HAP-1 (cell line): ENCODE measurements around the gene GMPPB.
A peak's percentile ranks its signal among the peaks of the same experiment; 100 is the strongest.
"Not testable (repeated sequence)": the region's sequence is repeated elsewhere in the genome, so short reads cannot be mapped to it uniquely, and the experiment has no call there.

Source experiments
- DNase-seq, 2 experiments: peaks; one replicate each; pipeline ENCODE4 v3.0.0-alpha.2; 2016 to 2020; ENCODE audit warnings: low spot score in 2 of 2
- H3K27me3 ChIP-seq: fragments of 250-450 bp; sonication (Bioruptor Pico); 2 replicates; pipeline ENCODE4 v1.5.1; 2020; ENCODE audit warnings: low read depth, mild to moderate bottlenecking, moderate library complexity
- H3K36me3 ChIP-seq: fragments of 250-450 bp; sonication (Bioruptor Pico); replicated peaks from 2 replicates; pipeline ENCODE4 v1.5.1; 2020; ENCODE audit warnings: mild to moderate bottlenecking
- H3K4me1 ChIP-seq: fragments of 250-450 bp; sonication (Bioruptor Pico); 2 replicates; pipeline ENCODE4 v1.5.1; 2020; ENCODE audit warnings: mild to moderate bottlenecking
- H3K4me3 ChIP-seq: fragments of 250-450 bp; sonication (Bioruptor Pico); 2 replicates; pipeline ENCODE4 v1.5.1; 2020; ENCODE audit warnings: mild to moderate bottlenecking, moderate library complexity
- H3K9me3 ChIP-seq: fragments of 250-450 bp; sonication (Bioruptor Pico); 2 replicates; pipeline ENCODE4 v1.5.1; 2020; ENCODE audit warnings: mild to moderate bottlenecking, moderate library complexity
- in situ Hi-C: fragments of 300-500 bp; cut with MboI; formaldehyde crosslinking; loops from 3 replicates; pipeline ENCODE4 v1.14.3; 2020; ENCODE audit warnings: low sequenced_read_pairs, inconsistent platforms, mixed read lengths

GMPPB gene

DNA sequence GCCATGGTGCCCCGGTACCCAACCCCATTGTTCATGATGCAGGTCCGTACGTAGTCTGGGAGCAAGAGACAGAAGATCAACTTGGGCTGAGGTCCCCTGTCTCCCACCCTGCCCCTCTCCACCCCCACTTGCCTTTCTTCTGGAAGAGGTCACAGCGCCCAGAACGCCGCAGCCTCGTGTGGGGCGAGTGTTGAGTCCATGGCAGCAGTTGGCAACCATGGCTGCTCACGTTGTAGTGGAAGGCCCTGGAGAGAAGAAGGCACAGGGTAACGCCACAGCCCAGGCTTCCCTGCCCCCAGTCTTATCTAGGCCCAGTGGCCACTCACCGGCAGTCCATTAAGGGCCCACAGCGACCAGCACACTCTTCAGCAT is 36.3 kb downstream of the GMPPB start:
- H3K27me3 ChIP-seq, DNase-seq, in situ Hi-C loops, H3K4me1 ChIP-seq, H3K4me3 ChIP-seq, H3K9me3 ChIP-seq: not testable (repeated sequence)
- H3K36me3 ChIP-seq = peaks cover 15% of the 10 kb centered on the region

DNA sequence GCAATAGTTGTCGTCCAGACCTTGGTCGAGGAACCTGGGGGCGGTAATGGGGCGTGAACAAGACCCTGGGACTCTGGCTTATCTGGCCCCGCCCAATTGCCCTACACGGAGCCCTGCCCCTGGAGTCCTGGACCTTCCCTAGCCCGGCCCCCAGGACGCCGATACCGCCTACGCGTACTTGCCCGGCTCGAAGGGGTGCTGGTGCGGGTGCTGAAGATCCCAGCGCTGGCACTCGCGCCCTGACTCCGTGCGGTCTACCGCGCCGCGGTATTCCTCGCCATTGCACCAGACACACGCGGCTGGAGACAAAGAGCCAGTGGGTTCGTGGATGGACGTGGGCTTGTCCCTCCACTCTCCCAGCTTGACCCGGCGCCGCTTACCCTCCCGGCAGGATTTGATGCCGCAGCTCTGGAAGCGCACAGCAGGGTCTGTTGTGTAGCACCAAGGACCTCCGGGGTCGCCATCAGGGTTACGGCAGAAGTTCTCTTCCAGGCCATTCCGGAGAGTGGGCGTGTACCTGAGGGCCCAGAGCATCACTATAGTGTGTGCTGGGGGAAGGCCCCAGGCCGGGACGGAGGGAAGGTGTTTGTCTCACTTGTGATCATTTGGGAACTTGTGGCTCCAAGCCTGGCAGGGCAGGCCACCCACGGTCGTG is 36.9 kb downstream of the GMPPB start:
- H3K9me3 ChIP-seq, DNase-seq, H3K27me3 ChIP-seq, H3K4me3 ChIP-seq, H3K4me1 ChIP-seq, in situ Hi-C loops: not testable (repeated sequence)
- peaks cover 20% of the 10 kb centered on the region for H3K36me3 ChIP-seq

GRCh38 chr3:49686346-49686745 is 37.4 kb downstream of the GMPPB start:
- DNase-seq, in situ Hi-C loops, H3K9me3 ChIP-seq, H3K4me1 ChIP-seq, H3K27me3 ChIP-seq, H3K4me3 ChIP-seq: not testable (repeated sequence)
- H3K36me3 ChIP-seq = peaks cover 26% of the 10 kb centered on the region

GRCh38 chr3:49685846-49686245 is 37.9 kb downstream of the GMPPB start:
- DNase-seq, H3K4me1 ChIP-seq, H3K27me3 ChIP-seq, H3K9me3 ChIP-seq, H3K4me3 ChIP-seq, in situ Hi-C loops: not testable (repeated sequence)
- peaks cover 31% of the 10 kb centered on the region for H3K36me3 ChIP-seq

GRCh38 chr3:49685103-49685502 is 38.6 kb downstream of the GMPPB start:
- H3K27me3 ChIP-seq, H3K4me3 ChIP-seq, H3K9me3 ChIP-seq, H3K4me1 ChIP-seq, in situ Hi-C loops, DNase-seq: not testable (repeated sequence)
- peaks cover 38% of the 10 kb centered on the region for H3K36me3 ChIP-seq

GRCh38 chr3:49684453-49684852 is 39.3 kb downstream of the GMPPB start:
- H3K9me3 ChIP-seq, DNase-seq, H3K4me1 ChIP-seq, H3K4me3 ChIP-seq, H3K27me3 ChIP-seq, in situ Hi-C loops: not testable (repeated sequence)
- peaks cover 44% of the 10 kb centered on the region for H3K36me3 ChIP-seq

DNA sequence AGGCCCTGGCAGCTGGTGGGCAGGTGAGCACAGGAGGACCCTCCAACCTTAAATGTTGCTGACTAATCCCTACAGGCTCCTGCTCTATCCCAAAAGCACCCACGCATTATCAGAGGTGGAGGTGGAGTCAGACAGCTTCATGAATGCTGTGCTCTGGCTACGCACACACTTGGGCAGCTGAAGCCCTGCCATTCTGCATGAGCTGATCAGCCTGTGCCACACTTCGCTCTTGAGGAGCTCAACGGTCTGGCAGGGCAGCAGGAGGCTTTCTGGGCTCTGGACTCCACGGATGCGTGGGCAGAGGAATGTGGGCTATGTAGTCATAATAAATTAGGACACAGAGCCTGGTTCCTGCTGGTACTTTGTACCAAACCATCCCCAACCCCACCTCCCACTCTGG is 40.6 kb downstream of the GMPPB start:
- Histone ChIP-seq H3K36me3 (peaks cover 57% of the 10 kb centered on the region), H3K4me1 (no peaks in the 10 kb centered on the region), H3K27me3 (no peaks in the 10 kb centered on the region), H3K9me3 (no peaks in the 10 kb centered on the region), H3K4me3 (no peak overlapping the region)
- in situ Hi-C loops = no loop called here
- no peak for DNase-seq

- in situ Hi-C loops = no loop called here
- peaks cover 74% of the 10 kb centered on the region for H3K36me3 ChIP-seq
Measured at GRCh38 chr3:49681543-49681942, 42.2 kb downstream of the GMPPB start.

DNA sequence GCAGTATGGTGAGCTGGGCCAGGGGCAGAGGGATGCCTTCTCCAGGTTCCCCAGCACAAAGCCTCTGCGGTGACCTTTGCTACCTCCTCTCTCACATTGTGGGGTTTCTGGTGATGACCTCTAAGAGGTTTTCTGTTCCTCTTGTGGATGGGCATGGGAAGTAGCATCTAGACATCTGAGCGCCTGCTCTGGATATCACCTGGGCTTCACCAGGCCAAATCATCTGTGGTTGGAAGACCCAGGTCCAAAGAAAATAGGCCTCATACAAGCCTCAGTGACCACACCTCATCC is 42.6 kb downstream of the GMPPB start:
- Histone ChIP-seq H3K4me1 (no peaks in the 10 kb centered on the region), H3K9me3 (no peaks in the 10 kb centered on the region), H3K4me3 (no peak overlapping the region), H3K27me3 (no peaks in the 10 kb centered on the region), H3K36me3 (peaks cover 77% of the 10 kb centered on the region)
- no peak for DNase-seq
- in situ Hi-C loops = no loop called here

More at GRCh38 chr3:49681543-49681942, 42.2 kb downstream of the GMPPB start:
- no peaks in the 10 kb centered on the region for H3K9me3 ChIP-seq
- H3K4me3 ChIP-seq = no peak overlapping the region
- no peaks in the 10 kb centered on the region for H3K27me3 ChIP-seq
- DNase-seq = no peak
- H3K4me1 ChIP-seq = no peaks in the 10 kb centered on the region

- no peak overlapping the region for H3K4me3 ChIP-seq
- no peaks in the 10 kb centered on the region for H3K27me3 ChIP-seq
- DNase-seq = no peak
- peaks cover 82% of the 10 kb centered on the region for H3K36me3 ChIP-seq
- no peaks in the 10 kb centered on the region for H3K4me1 ChIP-seq
- no peaks in the 10 kb centered on the region for H3K9me3 ChIP-seq
- in situ Hi-C loops = no loop called here
Measured at GRCh38 chr3:49680493-49681231, 43.1 kb downstream of the GMPPB start.

DNA sequence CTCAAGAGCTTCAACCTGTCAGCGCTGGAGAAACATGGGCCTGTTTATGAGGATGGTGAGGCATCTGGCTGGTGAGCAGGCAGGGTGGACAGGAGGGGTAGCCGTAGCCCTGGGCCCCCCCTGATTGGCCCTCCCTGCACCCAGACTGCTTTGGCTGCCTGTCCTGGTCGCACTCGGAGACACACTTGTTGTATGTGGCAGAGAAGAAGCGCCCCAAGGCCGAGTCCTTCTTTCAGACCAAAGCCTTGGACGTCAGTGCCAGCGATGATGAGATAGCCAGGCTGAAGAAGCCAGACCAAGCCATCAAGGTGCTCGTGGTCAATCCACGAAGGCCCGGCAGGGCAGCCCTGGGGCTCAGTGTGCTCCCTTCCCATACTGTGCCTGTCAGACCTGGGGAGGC is 47.8 kb downstream of the GMPPB start:
- DNase-seq = no peak
- in situ Hi-C loops = no loop called here
- Histone ChIP-seq H3K4me1 (peaks cover 12% of the 10 kb centered on the region), H3K9me3 (no peaks in the 10 kb centered on the region), H3K36me3 (peaks cover 56% of the 10 kb centered on the region), H3K4me3 (no peak overlapping the region), H3K27me3 (no peaks in the 10 kb centered on the region)

GRCh38 chr3:49674497-49674983 is 49.2 kb downstream of the GMPPB start:
- in situ Hi-C loops = loop anchor here (5.0 kb wide), 1 partner anchor 127 kb away; no protein-coding TSS in a partner anchor
- Histone ChIP-seq H3K9me3 (no peaks in the 10 kb centered on the region), H3K27me3 (no peaks in the 10 kb centered on the region), H3K4me3 (peak overlapping the region; percentile 89), H3K36me3 (peaks cover 42% of the 10 kb centered on the region), H3K4me1 (peaks cover 12% of the 10 kb centered on the region)
- DNase-seq = no peak

DNA sequence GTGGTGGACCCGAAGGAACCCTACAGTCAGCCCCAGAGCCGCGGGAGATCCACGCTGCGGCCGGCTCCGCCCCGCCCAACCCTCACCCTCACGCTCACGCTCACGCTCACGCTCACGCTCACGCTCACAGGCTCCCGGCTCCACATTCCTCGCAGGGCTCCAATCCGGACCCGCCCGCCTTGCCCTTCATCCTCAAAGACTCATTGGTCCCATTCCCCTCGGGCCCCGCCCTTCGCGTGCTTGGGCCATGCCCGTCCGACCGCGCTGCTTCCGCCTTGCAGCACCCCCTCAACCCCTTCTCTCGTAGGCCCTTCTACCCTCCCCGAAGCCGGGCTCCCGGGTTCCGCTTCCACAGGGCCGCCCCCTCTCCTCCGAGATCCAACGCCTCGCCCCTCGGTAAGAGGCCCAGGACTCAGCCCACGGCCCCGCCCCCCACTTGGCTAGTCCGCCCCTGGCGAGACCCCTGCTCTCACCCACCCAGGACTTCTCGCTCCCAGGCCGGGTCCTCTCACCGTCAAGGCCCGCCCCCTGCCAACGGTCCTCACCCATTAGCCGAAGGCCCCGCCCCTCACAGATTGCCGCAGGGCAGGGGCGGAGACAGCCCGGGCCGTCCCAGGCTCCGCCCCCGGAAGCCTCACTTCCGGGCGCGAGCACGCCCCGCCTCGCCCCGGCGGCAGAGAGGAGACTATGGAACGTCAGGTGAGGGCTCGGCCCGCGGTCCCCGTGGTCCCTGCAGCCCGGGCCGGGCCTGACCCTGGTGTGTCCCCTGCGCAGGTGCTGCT is 49.8 kb downstream of the GMPPB start, which contains the start of gene APEH:
TSS of gene APEH (plus strand) at position 637 of the 782 bp plus-strand sequence. CDS start at position 688, 51 bp downstream.
- H3K4me3 ChIP-seq = peak within 1 kb of the TSS; percentile 89
- DNase-seq = peak; percentile 95 to 99
- H3K27me3 ChIP-seq = no peaks in the 10 kb centered on the region
- H3K36me3 ChIP-seq = peaks cover 36% of the 10 kb centered on the region
- no peaks in the 10 kb centered on the region for H3K9me3 ChIP-seq
- peaks cover 12% of the 10 kb centered on the region for H3K4me1 ChIP-seq
- in situ Hi-C loops = loop anchor here (5.0 kb wide), 1 partner anchor 127 kb away; no protein-coding TSS in a partner anchor
